IMR-90 (cell line): Measurements from ENCODE around the gene SLC8A3. TPM values are rescaled to one million over a fixed set of nuclear protein-coding genes. Genes with fewer than 3 reads are reported as not detected.

Source experiments
- ATAC-seq: fragments of 200-7000 bp; cut with Tn5 transposase; 2 replicates; pipeline ENCODE4 v1.9.1; 2020; ENCODE audit warnings: low read depth, mild to moderate bottlenecking, moderate library complexity
- BruUV-seq: library from RNA; stranded (reverse); fragments of 400-500 nt; replicated peaks from 2 replicates; lab custom pipeline; 2021; lab: Mats Ljungman, UMichigan
- CTCF ChIA-PET: fragments of 300-600 bp; formaldehyde crosslinking; extraction: SDS; loops from one replicate; lab custom pipeline; 2021; ENCODE audit warnings: antibody characterized with exemption; lab: Yijun Ruan, JAX
- POLR2A ChIA-PET: fragments of 300-600 bp; sonication (Branson Sonifier 250); formaldehyde crosslinking; loops from one replicate; lab custom pipeline; 2022; ENCODE audit warnings: antibody characterized with exemption; ENCODE audit not compliant: unreplicated experiment; lab: Charles Lee
- DNase-seq: peaks from one replicate; pipeline ENCODE4 v3.0.0; 2013
- H2AFZ ChIP-seq: replicated peaks from 2 replicates; pipeline ENCODE3; 2013; ENCODE audit warnings: low read length, mild to moderate bottlenecking; ENCODE audit not compliant: poor library complexity
- H2AK5ac ChIP-seq: 2 replicates; pipeline ENCODE4 v1.6.1; 2013; ENCODE audit warnings: low read depth, low read length, inconsistent platforms
- H2AK9ac ChIP-seq: replicated peaks from 2 replicates; pipeline ENCODE3; 2013; ENCODE audit warnings: mild to moderate bottlenecking, low read depth, low read length, moderate library complexity; ENCODE audit not compliant: poor library complexity
- H2BK120ac ChIP-seq: 2 replicates; pipeline ENCODE4 v1.6.1; 2013; ENCODE audit warnings: low read depth, low read length, inconsistent platforms
- H2BK15ac ChIP-seq: 3 replicates; pipeline ENCODE4 v1.6.1; 2013; ENCODE audit warnings: low read depth, low read length, inconsistent platforms
- H2BK20ac ChIP-seq: 2 replicates; pipeline ENCODE4 v1.6.1; 2013; ENCODE audit warnings: low read depth, mild to moderate bottlenecking, inconsistent platforms, low read length, moderate library complexity
- H2BK5ac ChIP-seq: 2 replicates; pipeline ENCODE4 v1.6.1; 2013; ENCODE audit warnings: mild to moderate bottlenecking, low read depth, low read length, inconsistent platforms; ENCODE audit not compliant: poor library complexity, severe bottlenecking
- H3K14ac ChIP-seq: replicated peaks from 2 replicates; pipeline ENCODE4 v1.6.1; 2013; ENCODE audit warnings: low read depth, low read length, inconsistent platforms
- H3K18ac ChIP-seq: 2 replicates; pipeline ENCODE4 v1.6.1; 2013; ENCODE audit warnings: low read depth, low read length, control low read depth
- H3K23ac ChIP-seq: 2 replicates; pipeline ENCODE4 v1.6.1; 2013; ENCODE audit warnings: low read depth, low read length, inconsistent platforms
- H3K27ac ChIP-seq: 2 replicates; pipeline ENCODE4 v1.5.1; 2013; ENCODE audit warnings: mild to moderate bottlenecking, control low read depth, low read length; ENCODE audit not compliant: insufficient read depth
- H3K27me3 ChIP-seq: 2 replicates; pipeline ENCODE4 v1.6.1; 2013; ENCODE audit warnings: low read length; ENCODE audit not compliant: control insufficient read depth, insufficient read depth
- H3K36me3 ChIP-seq: 2 replicates; pipeline ENCODE4 v1.6.1; 2013; ENCODE audit warnings: low read length, mixed read lengths; ENCODE audit not compliant: control insufficient read depth, insufficient read depth
- H3K4ac ChIP-seq: 2 replicates; pipeline ENCODE4 v1.6.1; 2013; ENCODE audit warnings: low read depth, low read length, inconsistent platforms
- H3K4me1 ChIP-seq: 2 replicates; pipeline ENCODE4 v1.6.1; 2013; ENCODE audit warnings: low read length, mixed read lengths; ENCODE audit not compliant: control insufficient read depth, insufficient read depth
- H3K4me2 ChIP-seq: 2 replicates; pipeline ENCODE4 v1.6.1; 2013; ENCODE audit warnings: low read depth, mild to moderate bottlenecking, control low read depth, low read length, moderate library complexity
- H3K4me3 ChIP-seq: 2 replicates; pipeline ENCODE4 v1.5.1; 2013; ENCODE audit warnings: low read depth, mild to moderate bottlenecking, control low read depth, low read length, moderate library complexity; ENCODE audit not compliant: insufficient read depth
- H3K56ac ChIP-seq: 2 replicates; pipeline ENCODE4 v1.6.1; 2013; ENCODE audit warnings: low read length, inconsistent platforms; ENCODE audit not compliant: insufficient read depth; ENCODE audit errors: extremely low read depth
- H3K79me1 ChIP-seq, 2 experiments: 2 replicates each; pipeline ENCODE4 v1.6.1; 2013; ENCODE audit warnings: low read length in 2 of 2, inconsistent platforms in 1 of 2, low read depth in 1 of 2
- H3K9ac ChIP-seq: 2 replicates; pipeline ENCODE4 v1.6.1; 2013; ENCODE audit warnings: low read depth, low read length, control low read depth
- H3K9me1 ChIP-seq: 2 replicates; pipeline ENCODE4 v1.6.1; 2013; ENCODE audit warnings: low read length, inconsistent platforms; ENCODE audit not compliant: insufficient read depth
- H3K9me3 ChIP-seq: 2 replicates; pipeline ENCODE4 v1.6.1; 2013; ENCODE audit warnings: low read length; ENCODE audit not compliant: control insufficient read depth, insufficient read depth
- H4K20me1 ChIP-seq: 2 replicates; pipeline ENCODE4 v1.6.1; 2013; ENCODE audit warnings: low read length, inconsistent platforms; ENCODE audit not compliant: insufficient read depth
- H4K5ac ChIP-seq: 2 replicates; pipeline ENCODE4 v1.6.1; 2013; ENCODE audit warnings: mild to moderate bottlenecking, low read depth, low read length, control low read depth
- H4K8ac ChIP-seq, 2 experiments: 2 replicates each; pipeline ENCODE4 v1.6.1; 2013; ENCODE audit warnings: low read depth in 2 of 2, low read length in 2 of 2, control low read depth in 1 of 2, inconsistent platforms in 1 of 2
- H4K91ac ChIP-seq: 2 replicates; pipeline ENCODE4 v1.6.1; 2013; ENCODE audit warnings: low read depth, low read length, inconsistent platforms; ENCODE audit not compliant: insufficient read depth
- CHD1 ChIP-seq: IDR thresholded peaks from 2 replicates; pipeline ENCODE4 v1.6.1; 2012; ENCODE audit warnings: low read depth, low read length, improper control_type of control experiment
- FOS ChIP-seq: fragments of 150-350 bp; IDR thresholded peaks from 2 replicates; pipeline ENCODE4 v1.6.1; 2016; ENCODE audit warnings: low read depth, low read length
- NFE2L2 ChIP-seq: fragments of 150-350 bp; IDR thresholded peaks from 2 replicates; pipeline ENCODE4 v1.6.1; 2016; ENCODE audit warnings: low read depth, mild to moderate bottlenecking, low read length
- POLR2A ChIP-seq: IDR thresholded peaks from 2 replicates; pipeline ENCODE4 v1.6.1; 2012; ENCODE audit warnings: mild to moderate bottlenecking, low read depth, low read length
- WGBS, 2 experiments: methylation state at CpG; one replicate each; pipeline versions ENCODE4 v1.1.5 to v1.1.7; 2013; ENCODE audit warnings: missing lambda C conversion rate in 2 of 2; ENCODE audit not compliant: insufficient read length in 1 of 2; ENCODE audit errors: extremely low coverage in 2 of 2; 5-methylcytosine and 5-hydroxymethylcytosine counted together
- dilution Hi-C: fragments of 300-500 bp; cut with HindIII; formaldehyde crosslinking; loops from one replicate; pipeline ENCODE4 v1.14.3; 2018; ENCODE audit warnings: low sequenced_read_pairs; ENCODE audit not compliant: unreplicated experiment
- in situ Hi-C: fragments of 300-500 bp; cut with MboI; formaldehyde crosslinking; loops from 3 replicates; pipeline ENCODE4 v1.14.3; 2019; ENCODE audit warnings: low sequenced_read_pairs, inconsistent platforms, mixed read lengths
- intact Hi-C: fragments of 100-400 bp; cut with micrococcal nuclease; formaldehyde crosslinking; loops from 2 replicates; pipeline ENCODE4 v1.10.0; 2022
- polyA plus RNA-seq, 3 experiments: library from polyadenylated mRNA; depleted of rRNA; stranded (reverse); fragments of >200 nt; gene quantifications; 2 replicates each; pipeline ENCODE4 v1.2.3, GENCODE V29; 2012; ENCODE audit warnings: low replicate concordance in 1 of 3
- total RNA-seq: library from RNA; depleted of rRNA; stranded (reverse); fragments of >200 nt; gene quantifications from 2 replicates; pipeline ENCODE4 v1.2.3, GENCODE V29; 2012

Gene SLC8A3
- total and polyA plus RNA-seq, 2 of the 4 experiments (the other 2 are of a cell fraction), result under 0.01 TPM; not detected in 1

- no peaks in the 10 kb centered on the region for H3K27me3 ChIP-seq
- no peak overlapping the region for H2BK120ac ChIP-seq
- H2AFZ ChIP-seq, result no peak overlapping the region
- no peak overlapping the region for H3K4me2 ChIP-seq
- H4K20me1 ChIP-seq, result no peaks in the 10 kb centered on the region
- H3K56ac ChIP-seq, result no peak overlapping the region
- no peaks in the 10 kb centered on the region for H3K9me3 ChIP-seq
- CTCF ChIA-PET, result no interaction called here
- no peak overlapping the region for H2BK20ac ChIP-seq
- H3K4ac ChIP-seq, result no peak overlapping the region
- no peaks in the 10 kb centered on the region for H3K79me1 ChIP-seq
- H4K5ac ChIP-seq, result no peak overlapping the region
- POLR2A ChIA-PET, result no interaction called here
- H2BK15ac ChIP-seq, result no peak overlapping the region
- no peak for DNase-seq
- no peak overlapping the region for H3K23ac ChIP-seq
- H2AK5ac ChIP-seq, result no peak overlapping the region
- no peak for ATAC-seq
- H3K27ac ChIP-seq, result no peak overlapping the region
- no peak overlapping the region for H2BK5ac ChIP-seq
- no peak overlapping the region for H3K18ac ChIP-seq
- H3K14ac ChIP-seq, result no peak overlapping the region
- no peaks in the 10 kb centered on the region for H3K36me3 ChIP-seq
- dilution Hi-C loops (no loop called here), intact Hi-C loops (no loop called here), in situ Hi-C loops (no loop called here)
- BruUV-seq, result no TSS peak
- H4K8ac ChIP-seq, result no peak overlapping the region
- no peak overlapping the region for H4K91ac ChIP-seq
- WGBS, 2 experiments, result no CpG with 5 or more reads among the region's 1 CpG
- no peak overlapping the region for H2AK9ac ChIP-seq
- TF ChIP-seq CHD1 (no peak), NFE2L2 (no peak), FOS (no peak), POLR2A (no peak)
- no peaks in the 10 kb centered on the region for H3K9me1 ChIP-seq
- H3K4me1 ChIP-seq, result no peaks in the 10 kb centered on the region
- H3K9ac ChIP-seq, result no peak overlapping the region
- no peak overlapping the region for H3K4me3 ChIP-seq
These were observed 24.0 kb upstream of the SLC8A3 start for GRCh38 chr14:70212752-70213151.
